RWPE1 (cell line): ENCODE measurements around the gene GPNMB.

Experiments used
- CTCF ChIA-PET: fragments of 350-600 bp; sonication (Branson Sonifier 250); formaldehyde crosslinking; extraction: SDS; loops from one replicate; lab custom pipeline; 2021; lab: Yijun Ruan, JAX
- POLR2A ChIA-PET: fragments of 400-600 bp; formaldehyde crosslinking; extraction: SDS; loops from one replicate; lab custom pipeline; 2020; ENCODE audit warnings: antibody characterized with exemption; ENCODE audit not compliant: low non-redundant PET; lab: Yijun Ruan, JAX
- DNase-seq: peaks from one replicate; pipeline ENCODE4 v3.0.0; 2012; ENCODE audit warnings: low spot score
- H3K27ac ChIP-seq: fragments of 450-650 bp; 2 replicates; pipeline ENCODE4 v1.5.1; 2017
- CTCF ChIP-seq: fragments of 450-650 bp; conservative IDR thresholded peaks from 2 replicates; pipeline ENCODE4 v1.5.1; 2017; ENCODE audit warnings: low read depth, mild to moderate bottlenecking

The GPNMB gene

GRCh38 chr7:23272275-23272674, 25.7 kb downstream of the GPNMB start:
- no peak for DNase-seq
- CTCF ChIA-PET, result interaction anchor here (0.6 to 2.2 kb wide), 13 partner anchors 8 to 1047 kb away, joined by 3 to 22 read pairs (median 4); no protein-coding TSS in a partner anchor
- no peak for TF ChIP-seq CTCF
- POLR2A ChIA-PET, result no interaction called here
- no peak overlapping the region for H3K27ac ChIP-seq

- POLR2A ChIA-PET, result interaction anchor here (0.5 to 0.6 kb wide), 2 partner anchors 30 to 153 kb away, joined by 3 to 4 read pairs; no protein-coding TSS in a partner anchor
- H3K27ac ChIP-seq, result 0 out of 2 replicates have a peak overlapping the region, but pooled peaks have one; percentile 14
- CTCF ChIA-PET, result interaction anchor here (0.6 to 2.2 kb wide), 33 partner anchors 8 to 1048 kb away, joined by 3 to 22 read pairs (median 4); partner anchors contain the start of gene GPNMB
- TF ChIP-seq CTCF, result peak; percentile 94
- peak; percentile 86 for DNase-seq
Observed at GRCh38 chr7:23273141-23273599, 26.6 kb downstream of the GPNMB start.

GRCh38 chr7:23275912-23276311, 29.3 kb downstream of the GPNMB start:
- no peak overlapping the region for H3K27ac ChIP-seq
- no peak for DNase-seq
- ChIA-PET POLR2A (no interaction called here), CTCF (interaction anchor here (0.7 to 1.1 kb wide), 2 partner anchors 12 to 268 kb away, joined by 4 read pairs; no protein-coding TSS in a partner anchor)
- no peak for TF ChIP-seq CTCF

GRCh38 chr7:23276376-23276775, 29.8 kb downstream of the GPNMB start:
- ChIA-PET POLR2A (no interaction called here), CTCF (interaction anchor here (0.7 to 1.1 kb wide), 5 partner anchors 12 to 1166 kb away, joined by 3 to 4 read pairs (median 3); no protein-coding TSS in a partner anchor)
- no peak overlapping the region for H3K27ac ChIP-seq
- no peak for DNase-seq
- TF ChIP-seq CTCF, result no peak

- TF ChIP-seq CTCF, result no peak
- ChIA-PET POLR2A (no interaction called here), CTCF (interaction anchor here (0.7 to 1.1 kb wide), 5 partner anchors 13 to 1167 kb away, joined by 3 to 4 read pairs (median 3); no protein-coding TSS in a partner anchor)
- DNase-seq, result no peak
- no peak overlapping the region for H3K27ac ChIP-seq
Observed at GRCh38 chr7:23276947-23277346, 30.4 kb downstream of the GPNMB start.

- CTCF ChIA-PET, result interaction anchor here (0.7 to 1.1 kb wide), 3 partner anchors 24 to 267 kb away, joined by 3 to 5 read pairs (median 3); no protein-coding TSS in a partner anchor
- no peak overlapping the region for H3K27ac ChIP-seq
- POLR2A ChIA-PET, result interaction anchor here (0.5 to 0.6 kb wide), 2 partner anchors 21 to 236 kb away, joined by 4 read pairs; no protein-coding TSS in a partner anchor
- peak; percentile 64 for DNase-seq
- peak; percentile 88 for TF ChIP-seq CTCF
Observed at GRCh38 chr7:23277359-23277989, 30.9 kb downstream of the GPNMB start.
